WTC11 (cell line): Measurements from ENCODE around the gene PLA2G12B. TPM values are rescaled to one million over a fixed set of nuclear protein-coding genes. Genes with fewer than 3 reads are reported as not detected.
A peak's percentile ranks its signal among the peaks of the same experiment; 100 is the strongest.

Experiments
- AFF4 ChIP-seq: sonication (generic); formaldehyde crosslinking; IDR thresholded peaks from 2 replicates; pipeline ENCODE4 v1.8.1; 2023; ENCODE audit warnings: mild to moderate bottlenecking, missing genetic modification reagents, borderline replicate concordance
- ARID4B ChIP-seq: sonication (generic); formaldehyde crosslinking; IDR thresholded peaks from 2 replicates; pipeline ENCODE4 v1.8.0; 2023; ENCODE audit warnings: missing genetic modification reagents, mild to moderate bottlenecking, borderline replicate concordance
- ATF3 ChIP-seq: sonication (generic); formaldehyde crosslinking; conservative IDR thresholded peaks from 2 replicates; pipeline ENCODE4 v1.8.1; 2022; ENCODE audit warnings: mild to moderate bottlenecking, missing genetic modification reagents
- ELF4 ChIP-seq: sonication (generic); formaldehyde crosslinking; IDR thresholded peaks from 2 replicates; pipeline ENCODE4 v1.8.1; 2022; ENCODE audit warnings: low read depth, mild to moderate bottlenecking, moderate library complexity, missing genetic modification reagents
- EMX1 ChIP-seq: fragments of 250-450 bp; sonication (Bioruptor Pico); IDR thresholded peaks from 2 replicates; pipeline ENCODE4 v1.8.0; 2021; ENCODE audit warnings: mild to moderate bottlenecking
- ETV6 ChIP-seq: sonication (generic); formaldehyde crosslinking; IDR thresholded peaks from 2 replicates; pipeline ENCODE4 v1.8.1; 2022; ENCODE audit warnings: mild to moderate bottlenecking, missing genetic modification reagents
- GTF2I ChIP-seq: fragments of 250-450 bp; sonication (Bioruptor Pico); conservative IDR thresholded peaks from 2 replicates; pipeline ENCODE4 v1.4.0; 2021; ENCODE audit warnings: mild to moderate bottlenecking
- JUN ChIP-seq: sonication (generic); formaldehyde crosslinking; IDR thresholded peaks from 2 replicates; pipeline ENCODE4 v1.8.0; 2023; ENCODE audit warnings: mild to moderate bottlenecking, missing genetic modification reagents
- NFE2L1 ChIP-seq: sonication (generic); formaldehyde crosslinking; IDR thresholded peaks from 2 replicates; pipeline ENCODE4 v1.8.1; 2023; ENCODE audit warnings: missing genetic modification reagents
- NR3C1 ChIP-seq: sonication (generic); formaldehyde crosslinking; conservative IDR thresholded peaks from 2 replicates; pipeline ENCODE4 v1.8.1; 2023; ENCODE audit warnings: low read depth, mild to moderate bottlenecking, missing genetic modification reagents
- SMAD3 ChIP-seq: sonication (generic); formaldehyde crosslinking; IDR thresholded peaks from 2 replicates; pipeline ENCODE4 v1.8.0; 2022; ENCODE audit warnings: missing genetic modification reagents, mild to moderate bottlenecking, borderline replicate concordance
- TCF7 ChIP-seq: sonication (generic); formaldehyde crosslinking; IDR thresholded peaks from 2 replicates; pipeline ENCODE4 v1.8.0; 2022; ENCODE audit warnings: mild to moderate bottlenecking, low read depth, missing genetic modification reagents, moderate library complexity
- TP53 ChIP-seq: sonication (generic); formaldehyde crosslinking; IDR thresholded peaks from 2 replicates; pipeline ENCODE4 v1.8.1; 2023; ENCODE audit warnings: mild to moderate bottlenecking, missing genetic modification reagents
- USF2 ChIP-seq: sonication (generic); formaldehyde crosslinking; IDR thresholded peaks from 2 replicates; pipeline ENCODE4 v1.8.1; 2023; ENCODE audit warnings: mild to moderate bottlenecking, missing genetic modification reagents, moderate library complexity
- ZNF138 ChIP-seq: sonication (generic); formaldehyde crosslinking; conservative IDR thresholded peaks from 2 replicates; pipeline ENCODE4 v1.8.1; 2022; ENCODE audit warnings: mild to moderate bottlenecking, moderate library complexity, missing genetic modification reagents
- ZNF232 ChIP-seq: sonication (generic); formaldehyde crosslinking; IDR thresholded peaks from 2 replicates; pipeline ENCODE4 v1.8.0; 2022; ENCODE audit warnings: mild to moderate bottlenecking, missing genetic modification reagents
- ZNF396 ChIP-seq: fragments of 250-450 bp; sonication (Bioruptor Pico); IDR thresholded peaks from 2 replicates; pipeline ENCODE4 v1.8.0; 2021; ENCODE audit warnings: mild to moderate bottlenecking, moderate library complexity, borderline replicate concordance
- ZNF425 ChIP-seq: fragments of 250-450 bp; sonication (Bioruptor Pico); conservative IDR thresholded peaks from 2 replicates; pipeline ENCODE4 v1.9.0; 2021; ENCODE audit warnings: mild to moderate bottlenecking
- ZNF671 ChIP-seq: fragments of 250-450 bp; sonication (Bioruptor Pico); IDR thresholded peaks from 2 replicates; pipeline ENCODE4 v1.8.0; 2021; ENCODE audit warnings: mild to moderate bottlenecking
- total RNA-seq: library from RNA; stranded (reverse); gene quantifications from 3 replicates; pipeline ENCODE4 v1.2.3, GENCODE V29; 2021

The PLA2G12B gene
- total RNA-seq, 1 experiment from 2014 or later = not detected

GRCh38 chr10:72887043-72887442, 67.6 kb downstream of the PLA2G12B start (continued):
- no peak for TF ChIP-seq AFF4 (CRISPR knock-in tag)
- no peak for TF ChIP-seq EMX1 (CRISPR knock-in tag)
- no peak for TF ChIP-seq ZNF138 (CRISPR knock-in tag)
- TF ChIP-seq TCF7 (CRISPR knock-in tag) = no peak
- no peak for TF ChIP-seq ZNF396 (CRISPR knock-in tag)
- TF ChIP-seq ZNF232 = no peak
- TF ChIP-seq ETV6 (CRISPR knock-in tag) = no peak
- no peak for TF ChIP-seq GTF2I
- TF ChIP-seq ATF3 = no peak
- TF ChIP-seq ZNF425 (CRISPR knock-in tag) = no peak
- no peak for TF ChIP-seq SMAD3 (CRISPR knock-in tag)
- TF ChIP-seq NFE2L1 (CRISPR knock-in tag) = no peak
- no peak for TF ChIP-seq TP53 (CRISPR knock-in tag)
- no peak for TF ChIP-seq ZNF671 (CRISPR knock-in tag)
- no peak for TF ChIP-seq NR3C1 (CRISPR knock-in tag)
- TF ChIP-seq USF2 (CRISPR knock-in tag) = peak; percentile 78
- TF ChIP-seq ARID4B = no peak
- no peak for TF ChIP-seq ELF4 (CRISPR knock-in tag)
- no peak for TF ChIP-seq JUN
